CD4-positive, alpha-beta T cell treated with Interleukin-6 at 100 ng/mL for 8 hours (primary cell): Measurements from ENCODE around the gene IFNG.
"Not testable (repeated sequence)": the region's sequence is repeated elsewhere in the genome, so short reads cannot be mapped to it uniquely, and the experiment has no call there.

Experiments
- DNase-seq: peaks from one replicate; pipeline ENCODE4 v3.0.0-alpha.2; 2020; ENCODE audit warnings: mixed read lengths, low spot score

The IFNG gene

DNA sequence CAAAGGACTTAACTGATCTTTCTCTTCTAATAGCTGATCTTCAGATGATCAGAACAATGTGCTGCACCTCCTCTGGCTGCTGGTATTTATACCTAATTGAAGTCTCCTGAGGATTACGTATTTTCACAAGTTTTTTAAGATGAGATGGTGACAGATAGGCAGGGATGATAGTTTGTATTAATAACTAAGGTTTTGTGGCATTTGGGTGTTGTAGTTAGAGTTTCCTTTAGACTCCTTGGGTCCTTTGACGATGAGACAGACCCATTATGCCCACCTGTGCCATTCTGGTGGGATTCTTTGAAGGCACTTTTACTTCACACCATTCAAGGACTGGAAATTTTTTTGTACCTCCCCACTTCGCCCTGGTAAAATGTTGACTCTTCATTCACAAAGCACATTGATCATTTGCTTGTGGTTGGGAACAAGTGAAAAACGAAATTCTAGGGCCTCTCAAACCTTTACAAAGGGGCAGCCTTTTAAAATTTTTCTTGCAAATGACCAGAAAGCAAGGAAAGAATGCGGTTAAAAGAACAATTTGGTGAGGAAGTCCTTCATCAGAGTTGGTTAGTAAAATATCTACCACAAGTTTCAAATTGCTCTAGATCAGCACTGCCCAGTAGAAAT, at the start of gene IFNG:
Gene IFNG, minus strand, starts transcription at position 60 of the 624 bp plus-strand sequence. CDS start 125 bp downstream, outside the sequence.
- peak; percentile 31 for DNase-seq

DNA sequence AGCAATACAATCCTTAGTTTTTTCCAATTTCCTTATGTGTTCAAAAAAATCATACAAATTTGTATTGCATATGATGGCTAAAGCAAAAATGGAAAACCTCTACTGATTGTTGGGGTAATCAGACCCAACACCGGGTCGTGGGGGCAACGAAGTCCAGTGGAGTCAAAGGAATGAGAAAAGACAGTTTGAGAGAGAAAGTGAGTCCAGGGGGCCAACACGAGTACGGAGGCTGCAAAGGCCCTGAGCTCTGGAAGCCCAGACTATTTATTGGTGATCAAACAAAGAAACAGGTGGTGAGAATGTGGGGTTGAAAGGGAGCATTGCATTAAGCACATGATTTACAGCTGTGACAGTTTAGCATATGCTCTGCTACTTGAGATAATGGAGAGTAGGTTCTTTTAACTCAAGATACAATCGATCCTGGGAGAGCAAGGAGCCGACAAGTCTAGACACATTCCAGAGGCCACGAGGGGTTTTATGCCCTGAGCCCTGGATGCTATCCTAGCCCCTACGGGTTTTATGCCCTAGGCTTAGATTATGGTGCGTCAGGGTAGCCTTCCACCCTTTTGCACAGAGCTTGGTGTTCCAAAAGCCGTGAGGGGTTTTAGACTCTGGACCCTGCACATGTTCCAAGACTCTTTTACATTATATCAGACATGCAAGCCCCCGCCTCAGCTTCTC, 49.6 kb upstream of the IFNG start:
- not testable (repeated sequence) for DNase-seq

DNA sequence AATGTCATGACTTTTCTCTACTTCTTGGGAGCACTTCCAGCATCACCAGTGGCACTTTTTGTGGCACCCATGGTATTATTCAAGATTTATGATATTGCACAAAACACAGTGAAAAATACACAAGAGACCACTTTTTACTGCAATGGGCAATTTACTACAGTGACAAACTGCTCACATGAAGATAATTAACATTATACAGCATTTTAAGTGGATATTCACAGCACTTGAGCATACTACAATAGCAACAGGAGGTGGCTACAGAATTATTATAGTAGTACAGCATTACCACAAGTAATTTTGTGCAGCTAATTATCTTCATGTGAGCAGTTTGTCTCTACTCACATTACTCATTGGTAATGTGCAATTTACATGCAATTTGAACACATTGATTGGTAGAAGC, 47.7 kb upstream of the IFNG start:
- DNase-seq: no peak

DNA sequence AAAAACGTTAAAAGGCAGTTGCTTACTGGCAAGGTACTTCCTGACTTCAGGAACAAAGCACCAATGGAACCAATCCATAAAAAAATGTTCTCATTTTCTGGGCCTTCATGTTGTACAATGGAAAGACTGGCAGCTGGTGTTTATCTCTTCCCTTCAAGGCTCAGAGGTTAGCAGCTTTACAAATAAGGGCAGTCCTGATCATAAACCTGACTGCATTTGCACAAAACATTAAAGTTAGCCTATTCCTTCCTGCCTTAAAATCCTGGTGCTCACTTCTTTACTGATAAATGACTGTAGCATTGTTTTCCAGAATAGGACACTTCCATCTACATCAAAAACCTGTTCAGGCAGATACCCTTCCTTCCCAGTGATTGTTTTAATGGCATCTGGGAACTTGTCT, 46.9 kb upstream of the IFNG start:
- DNase-seq: no peak

DNA sequence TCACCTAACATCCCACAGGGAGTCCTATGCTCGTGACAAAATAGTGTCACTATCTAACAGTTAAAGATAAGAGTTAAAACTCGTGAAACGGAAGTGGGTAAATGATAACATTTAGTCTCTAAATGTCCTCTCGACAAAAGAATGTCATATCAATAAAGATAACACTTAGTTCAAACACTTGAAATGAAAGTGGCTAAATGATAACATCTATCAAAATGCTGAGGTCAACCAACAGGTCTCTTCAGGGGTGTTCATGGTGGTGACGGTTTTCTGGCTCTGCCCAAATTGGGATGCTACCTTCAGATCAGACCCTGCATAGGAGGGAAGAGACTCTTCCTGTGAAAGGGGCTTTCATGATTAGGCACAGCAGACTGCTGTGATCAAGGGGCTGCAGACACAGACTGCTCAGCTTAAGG, 43.9 kb upstream of the IFNG start:
- DNase-seq: no peak

DNA sequence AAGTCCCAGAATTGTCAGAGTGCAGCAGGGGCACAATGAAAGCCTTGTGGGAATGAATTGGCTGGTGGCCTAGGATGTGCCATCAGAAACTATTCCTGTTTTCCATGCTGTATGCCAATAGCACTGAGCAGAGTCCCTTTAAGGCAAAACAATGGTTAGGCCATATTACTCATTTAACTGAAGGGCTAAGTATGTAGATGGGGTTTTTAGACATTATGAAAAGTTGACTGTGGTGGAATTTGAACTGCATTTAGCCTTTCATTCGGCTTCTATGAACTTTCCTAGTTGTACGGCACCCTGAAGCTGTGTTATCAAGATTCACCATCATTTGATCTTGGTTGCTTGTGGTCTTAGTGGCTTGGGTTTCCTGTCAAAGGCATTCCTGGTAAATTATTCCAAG, 41.3 kb upstream of the IFNG start:
- no peak for DNase-seq

DNA sequence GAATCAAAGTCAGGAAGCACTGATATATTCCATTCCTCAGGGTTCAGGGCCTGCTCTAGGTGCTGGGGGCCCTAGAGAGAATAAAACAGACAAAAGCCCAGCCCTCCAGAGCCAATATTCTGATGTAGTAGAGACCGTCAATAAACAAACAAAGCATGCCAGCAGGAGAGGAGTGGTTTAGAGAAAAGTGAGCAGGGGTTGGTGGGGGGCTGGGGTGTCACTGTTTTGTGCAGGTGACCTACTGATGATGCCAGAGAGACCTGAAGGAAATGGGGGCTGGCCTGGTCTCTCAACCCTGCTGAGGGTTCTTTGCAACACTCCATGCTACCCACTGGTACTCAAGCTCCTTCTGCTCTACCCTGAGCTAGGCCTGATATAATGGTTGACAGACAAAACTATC, 39.6 kb upstream of the IFNG start:
- no peak for DNase-seq

DNA sequence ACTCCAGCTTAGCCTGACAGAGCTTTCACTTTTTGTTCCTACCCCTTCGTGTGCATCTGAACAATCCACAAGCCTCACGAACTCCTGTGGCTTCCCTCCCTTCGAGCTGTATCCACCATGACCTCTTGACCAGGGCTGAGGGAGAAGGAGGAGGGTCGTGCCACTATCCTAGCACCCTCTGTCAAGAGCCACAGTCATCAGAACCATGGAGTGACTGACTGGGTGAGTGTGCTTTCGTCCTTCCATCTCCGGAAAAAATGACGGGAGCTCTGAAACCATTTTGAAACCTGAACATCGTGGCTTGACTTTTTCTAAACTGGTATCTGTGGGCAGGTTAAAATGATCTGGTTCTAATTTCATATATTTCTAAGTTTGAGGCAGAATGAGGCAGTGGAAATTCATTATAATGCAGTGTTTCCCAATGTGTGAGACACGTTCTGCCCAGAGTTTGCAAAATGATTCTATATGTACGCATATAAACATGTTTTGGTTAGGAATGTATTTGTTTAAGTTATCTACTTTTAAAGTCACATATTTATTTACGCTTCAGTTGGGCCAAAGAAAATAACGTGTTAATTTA, 39.1 kb upstream of the IFNG start:
- no peak for DNase-seq

DNA sequence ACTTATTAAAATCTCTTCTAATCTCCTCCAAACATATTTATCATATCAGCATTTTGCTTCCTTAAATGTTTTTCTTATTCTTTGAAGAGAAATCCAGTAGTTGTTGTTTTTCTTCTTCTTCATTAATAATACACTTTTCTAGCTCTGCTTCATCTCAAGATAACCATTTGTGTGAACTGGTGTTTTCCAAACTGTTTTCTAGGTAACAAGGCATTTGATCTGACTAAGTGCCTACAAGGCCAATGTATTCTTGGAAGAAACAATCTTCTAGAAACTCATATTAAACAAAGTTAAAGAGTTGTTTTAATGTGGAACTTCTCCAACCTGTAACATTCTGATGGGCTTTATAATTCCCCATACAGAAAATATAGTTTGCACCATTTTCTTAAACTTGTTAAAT, 30.8 kb upstream of the IFNG start:
- no peak for DNase-seq

DNA sequence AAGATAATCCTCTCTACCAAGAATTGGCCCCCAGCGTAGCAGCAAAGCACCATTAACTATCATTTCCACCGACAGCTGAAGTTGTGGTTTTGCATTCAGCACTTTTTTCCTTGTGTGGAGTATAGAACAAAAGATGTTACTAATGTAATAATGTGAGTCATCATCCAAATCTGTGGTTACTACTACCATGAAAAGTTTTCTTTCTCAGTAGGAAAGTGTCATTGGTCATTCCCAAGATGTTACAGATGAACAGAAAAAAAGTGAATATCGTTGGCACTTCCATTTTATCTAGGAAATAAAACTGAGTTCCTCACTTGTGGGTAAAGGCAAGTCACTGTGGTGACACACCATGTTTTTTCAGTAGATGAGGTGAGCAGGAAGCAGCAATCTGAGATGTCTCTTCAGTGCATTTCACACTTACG, 30.3 kb upstream of the IFNG start:
- peak; percentile 40 for DNase-seq

DNA sequence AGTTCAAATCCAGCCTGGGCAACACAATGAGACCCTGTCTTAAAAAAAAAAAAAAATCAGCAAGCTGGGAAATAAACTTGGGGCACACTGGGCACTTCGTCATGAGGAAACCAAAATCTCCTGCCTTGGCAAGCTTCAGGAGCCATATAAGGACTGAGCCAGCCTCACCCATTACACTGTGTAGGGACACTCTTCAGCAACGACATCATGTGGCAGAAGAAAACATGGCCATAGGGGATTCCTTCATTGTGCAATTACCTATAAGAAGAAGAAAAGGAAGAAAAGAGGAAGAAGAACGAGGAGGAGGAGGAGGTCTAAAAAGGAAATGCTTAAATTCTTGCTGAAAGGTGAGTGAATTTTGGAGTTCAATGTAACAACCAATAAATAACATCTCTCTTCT, 26.1 kb upstream of the IFNG start:
- no peak for DNase-seq

DNA sequence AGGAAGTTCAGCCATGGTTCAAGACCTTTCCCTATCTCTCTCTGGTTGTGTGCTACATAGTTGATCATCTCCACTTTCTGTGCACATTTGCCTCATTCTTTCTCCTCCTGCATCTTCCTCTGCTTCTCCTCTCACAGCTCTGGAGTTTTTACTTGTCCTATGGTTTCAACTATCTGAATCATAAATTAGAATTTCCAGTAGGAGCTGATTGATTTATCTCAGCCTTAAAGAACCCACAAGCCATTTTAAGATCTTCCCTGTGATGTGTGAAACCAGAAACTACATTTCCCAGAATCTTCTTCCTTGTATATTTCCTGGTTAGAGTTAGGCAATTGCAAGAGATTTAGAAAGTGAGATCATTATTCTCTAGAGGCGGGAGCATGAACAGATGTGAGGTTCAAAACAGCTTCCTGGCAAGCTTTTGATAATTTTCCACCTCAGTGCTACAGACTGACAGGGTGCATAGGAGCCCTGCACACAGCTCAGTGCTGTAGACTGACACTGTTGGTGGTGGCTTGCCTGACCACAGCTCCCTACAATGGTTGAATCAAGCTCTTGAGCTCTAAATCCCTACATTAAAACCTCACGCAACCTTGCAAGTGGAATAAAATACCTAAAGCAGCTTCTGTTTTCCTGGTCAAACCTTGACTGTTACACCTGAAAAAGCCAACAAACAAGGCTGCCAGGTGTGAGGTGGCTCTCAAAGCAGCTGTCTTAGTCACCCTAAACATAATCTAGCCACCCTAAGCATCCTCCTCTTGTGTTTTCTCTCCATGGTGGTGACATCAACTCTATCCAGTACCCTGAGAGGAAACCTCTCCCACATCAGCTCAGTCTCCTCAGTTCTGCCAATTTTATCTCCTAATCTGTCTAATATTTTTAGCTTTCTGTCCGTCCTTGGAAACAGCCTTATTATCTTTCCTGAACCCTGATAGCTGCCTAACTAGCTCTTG, 21.5 kb upstream of the IFNG start:
- peak; percentile 63 for DNase-seq

DNA sequence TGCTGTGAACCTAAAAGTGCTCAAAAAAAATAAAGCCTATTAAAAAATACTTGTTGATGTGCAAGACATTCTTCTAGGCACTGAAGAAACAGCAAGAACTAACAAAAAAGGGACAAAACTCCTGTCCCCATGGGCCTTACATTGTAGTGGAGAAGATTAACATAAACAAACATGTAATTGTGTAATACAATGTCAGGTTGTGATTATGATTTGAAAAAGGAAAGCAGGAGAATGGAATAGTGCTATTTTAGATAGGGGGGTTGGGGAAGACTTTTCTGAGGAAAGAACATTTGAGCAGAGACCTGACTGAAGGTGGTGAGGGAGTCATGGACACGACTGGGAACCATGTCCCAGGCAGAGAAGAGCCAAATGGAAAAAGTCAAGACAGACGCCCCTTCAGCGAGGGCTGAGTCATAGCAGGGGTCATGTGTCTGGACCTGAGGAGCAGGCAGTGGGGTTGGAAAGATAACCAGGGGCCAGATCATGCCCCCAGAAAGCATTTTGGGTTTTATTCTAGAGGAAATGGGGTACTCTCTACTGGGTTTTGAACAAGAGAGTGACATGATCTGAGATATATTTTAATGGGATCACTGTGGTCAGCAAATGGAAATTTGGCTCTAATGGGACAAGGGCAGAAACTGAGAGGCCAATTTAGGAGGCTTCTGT, 19.4 kb upstream of the IFNG start:
- DNase-seq: no peak

DNA sequence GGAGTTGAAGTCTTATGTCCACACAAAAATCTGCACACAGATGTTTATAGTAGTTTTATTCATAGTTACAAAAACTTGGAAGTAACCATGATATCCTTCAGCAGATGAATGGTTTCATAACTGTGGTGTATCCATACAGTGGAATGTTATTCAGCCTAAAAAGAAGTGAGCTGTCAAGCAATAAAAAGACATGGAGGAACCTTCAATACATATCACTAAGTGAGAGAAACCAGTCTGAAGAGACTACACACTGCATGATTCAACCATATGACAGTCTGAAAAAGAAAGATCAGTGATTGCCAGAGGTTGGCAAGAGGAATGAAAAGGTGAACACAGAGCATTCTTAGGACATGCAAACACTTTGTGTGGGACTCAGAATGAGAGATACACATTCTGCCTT, 18.6 kb upstream of the IFNG start:
- DNase-seq: no peak

DNA sequence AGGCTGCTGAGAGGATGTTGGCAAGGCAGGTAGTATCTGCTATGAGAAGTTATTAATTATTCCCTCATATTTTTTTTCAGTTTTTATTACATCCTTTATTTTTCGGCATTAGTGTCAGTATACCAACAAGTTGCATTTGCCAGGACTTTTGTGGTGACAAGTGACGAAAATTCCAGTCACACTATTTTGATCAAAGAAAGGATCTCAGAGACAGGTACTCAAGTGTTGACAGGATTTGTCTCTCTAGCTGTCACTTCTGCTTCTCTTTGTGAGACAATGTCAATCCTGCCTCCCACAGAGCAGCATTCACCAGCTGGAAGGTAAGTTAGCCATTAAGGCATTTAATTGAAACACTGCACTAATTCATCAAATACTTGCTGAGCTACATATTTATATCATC, 18.0 kb upstream of the IFNG start:
- DNase-seq: no peak

DNA sequence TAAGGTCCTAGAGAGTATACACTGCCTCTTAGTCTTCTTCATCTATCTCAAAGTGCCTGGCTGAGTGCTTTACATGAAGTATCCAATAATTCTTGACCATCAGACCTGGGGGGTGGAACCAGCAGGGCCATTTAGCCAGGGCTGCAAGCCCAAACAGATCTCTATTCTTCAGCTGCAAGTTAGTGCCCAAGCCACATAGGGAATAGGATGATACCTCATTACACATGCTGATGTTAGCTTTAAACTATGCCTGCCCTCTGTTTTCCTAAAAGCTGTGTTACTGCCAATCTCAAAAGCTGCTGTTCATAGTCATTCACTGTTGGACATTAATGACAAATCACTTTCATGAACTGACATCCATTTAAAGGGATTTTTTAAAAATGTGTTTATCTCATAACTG, 16.7 kb upstream of the IFNG start:
- DNase-seq: no peak

DNA sequence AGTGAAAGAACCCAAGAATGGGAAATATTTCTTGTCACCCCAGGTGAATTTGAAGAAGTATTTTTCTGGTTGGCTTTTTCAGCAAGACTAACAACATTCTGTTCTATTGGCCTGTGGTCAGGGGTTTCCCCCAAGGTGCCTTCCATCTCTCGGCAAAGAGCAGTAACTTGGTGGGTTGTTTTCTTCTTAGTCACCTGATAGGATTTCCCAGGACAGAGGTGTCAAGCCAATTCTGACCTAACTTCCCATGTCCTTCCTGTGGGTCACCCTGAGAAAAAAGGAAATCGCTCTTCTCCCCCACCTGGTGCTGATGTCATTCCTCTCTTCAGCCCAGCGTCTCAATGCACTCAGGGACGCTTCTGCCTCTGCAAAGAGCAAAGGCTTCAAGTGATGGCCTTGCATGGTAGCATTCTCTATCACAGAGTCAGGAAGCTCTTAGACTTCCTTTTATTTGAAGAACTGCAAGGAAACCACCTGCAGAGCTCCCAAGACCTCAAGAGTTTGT, 16.1 kb upstream of the IFNG start:
- DNase-seq: peak; percentile 78

DNA sequence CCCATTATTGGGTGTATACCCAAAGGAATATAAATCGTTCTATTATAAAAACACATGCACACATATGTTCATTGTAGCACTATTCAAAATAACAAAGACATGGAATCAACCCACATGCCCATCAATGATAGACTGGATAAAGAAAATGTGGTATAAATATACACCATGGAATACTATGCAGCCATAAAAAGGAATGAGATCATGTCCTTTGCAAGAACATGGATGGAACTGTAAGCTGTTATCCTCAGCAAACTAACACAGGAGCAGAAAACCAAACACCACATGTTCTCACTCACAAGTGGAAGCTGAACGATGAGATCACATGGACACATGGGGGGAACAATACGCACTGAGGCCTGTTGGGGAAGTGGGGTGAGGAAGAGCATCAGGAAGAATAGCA, 15.2 kb upstream of the IFNG start:
- DNase-seq: not testable (repeated sequence)

DNA sequence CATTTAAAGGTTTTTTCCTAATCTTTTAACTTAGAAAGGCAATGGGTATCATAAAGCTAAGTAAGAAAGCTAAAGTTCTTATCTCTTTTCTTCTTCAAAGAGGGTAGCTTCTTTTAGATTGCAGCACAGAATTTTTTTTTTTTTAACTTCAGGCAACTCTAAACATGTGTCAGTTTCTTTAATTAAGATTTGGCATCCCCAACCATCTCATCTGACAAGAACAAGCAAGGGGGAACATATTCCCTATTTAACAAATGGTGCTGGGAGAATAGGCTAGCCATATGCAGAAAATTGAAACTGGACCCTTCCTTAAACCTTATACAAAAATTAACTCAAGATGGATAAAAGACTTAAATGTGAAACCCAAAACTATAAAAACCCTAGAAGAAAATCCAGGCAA, 14.3 kb upstream of the IFNG start:
- no peak for DNase-seq

DNA sequence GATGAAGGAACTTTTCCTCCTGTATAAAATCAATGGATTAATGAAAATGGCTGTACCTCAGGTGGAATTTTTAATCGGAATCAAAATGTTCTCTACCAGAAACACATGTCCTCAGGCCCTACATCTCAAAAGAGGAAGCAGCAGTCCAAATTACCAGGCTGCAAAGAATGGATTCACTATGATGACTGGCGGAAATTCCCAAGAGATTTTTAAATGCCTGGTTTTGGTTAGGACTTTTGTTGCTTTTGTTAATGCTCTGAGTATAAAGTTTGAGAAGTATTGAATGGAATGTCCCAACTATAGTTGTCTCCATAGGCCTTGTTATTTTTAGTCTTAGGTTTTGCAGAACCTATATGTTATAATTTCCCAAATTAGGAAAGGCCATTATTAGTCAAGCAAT, 11.2 kb upstream of the IFNG start:
- no peak for DNase-seq

DNA sequence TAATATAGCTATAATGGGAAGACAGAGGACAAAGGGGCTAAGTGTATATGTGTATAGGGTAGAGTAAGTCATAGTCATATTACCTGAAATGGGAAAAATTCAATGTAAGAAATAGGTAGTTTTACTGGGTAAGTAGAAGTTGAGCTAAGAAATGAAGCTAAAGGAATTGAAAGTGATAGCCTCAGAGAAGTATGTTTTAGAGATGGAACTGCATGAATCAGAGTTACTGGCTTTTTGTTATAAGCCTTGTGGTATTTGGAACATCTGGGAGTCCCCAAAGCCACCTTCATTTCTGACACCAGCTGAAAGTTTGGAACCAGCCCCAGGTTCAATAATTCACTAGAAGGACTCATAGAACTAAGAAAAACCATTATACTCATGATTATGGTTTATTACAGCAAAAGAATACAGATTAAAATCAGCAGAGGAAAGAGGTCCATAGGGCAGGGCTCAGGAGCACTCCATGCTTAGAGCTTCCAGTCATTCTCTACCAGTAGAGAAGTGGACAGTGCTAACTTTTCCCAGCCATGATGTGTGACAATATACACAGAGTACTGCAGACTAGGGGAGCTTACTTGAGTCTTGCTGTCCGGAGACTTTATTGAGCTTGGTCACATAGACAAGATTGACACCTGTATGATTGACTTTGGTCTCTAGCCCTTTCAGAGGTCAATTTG, 9.8 kb upstream of the IFNG start:
- no peak for DNase-seq
